Neural progenitor cell (in vitro differentiated cells): ENCODE results near the gene SUMF1.

ENCODE experiments used
- EZH2 ChIP-seq: fragments of 200-600 bp; sonication (generic); IDR thresholded peaks from 2 replicates; pipeline ENCODE4 v1.6.1; 2017; ENCODE audit warnings: antibody characterized with exemption, mild to moderate bottlenecking, moderate library complexity
- EZH2phosphoT487 ChIP-seq: fragments of 200-600 bp; sonication (generic); IDR thresholded peaks from 2 replicates; pipeline ENCODE4 v1.6.1; 2017; ENCODE audit warnings: antibody characterized with exemption
- TF ChIP-seq, protein P1 (sequence below): fragments of 200-600 bp; sonication (generic); IDR thresholded peaks from 2 replicates; pipeline ENCODE4 v1.5.1; 2017; ENCODE audit warnings: antibody characterized with exemption, mild to moderate bottlenecking

DNA sequence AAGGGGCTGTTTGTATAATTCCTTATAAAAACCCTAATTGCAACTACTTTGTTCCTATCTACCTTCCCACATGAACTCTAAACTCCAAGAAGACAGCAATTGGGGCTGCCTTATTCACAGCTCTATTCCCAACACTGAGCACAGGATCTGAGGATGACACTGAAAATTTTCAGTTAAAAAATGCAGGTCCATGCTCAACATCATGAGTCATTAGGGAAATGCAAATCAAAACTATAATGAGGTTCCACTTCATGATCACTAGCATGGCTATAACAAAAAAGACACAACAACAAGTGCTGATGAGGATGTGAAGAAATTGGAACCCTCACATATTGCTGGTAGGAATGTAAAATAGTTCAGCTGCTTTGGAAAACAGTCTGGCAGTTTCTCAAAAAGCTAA, 12.9 kb downstream of the SUMF1 start:
- TF ChIP-seq, protein P1, sequence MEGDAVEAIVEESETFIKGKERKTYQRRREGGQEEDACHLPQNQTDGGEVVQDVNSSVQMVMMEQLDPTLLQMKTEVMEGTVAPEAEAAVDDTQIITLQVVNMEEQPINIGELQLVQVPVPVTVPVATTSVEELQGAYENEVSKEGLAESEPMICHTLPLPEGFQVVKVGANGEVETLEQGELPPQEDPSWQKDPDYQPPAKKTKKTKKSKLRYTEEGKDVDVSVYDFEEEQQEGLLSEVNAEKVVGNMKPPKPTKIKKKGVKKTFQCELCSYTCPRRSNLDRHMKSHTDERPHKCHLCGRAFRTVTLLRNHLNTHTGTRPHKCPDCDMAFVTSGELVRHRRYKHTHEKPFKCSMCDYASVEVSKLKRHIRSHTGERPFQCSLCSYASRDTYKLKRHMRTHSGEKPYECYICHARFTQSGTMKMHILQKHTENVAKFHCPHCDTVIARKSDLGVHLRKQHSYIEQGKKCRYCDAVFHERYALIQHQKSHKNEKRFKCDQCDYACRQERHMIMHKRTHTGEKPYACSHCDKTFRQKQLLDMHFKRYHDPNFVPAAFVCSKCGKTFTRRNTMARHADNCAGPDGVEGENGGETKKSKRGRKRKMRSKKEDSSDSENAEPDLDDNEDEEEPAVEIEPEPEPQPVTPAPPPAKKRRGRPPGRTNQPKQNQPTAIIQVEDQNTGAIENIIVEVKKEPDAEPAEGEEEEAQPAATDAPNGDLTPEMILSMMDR = no peak
- TF ChIP-seq EZH2phosphoT487 (no peak), EZH2 (no peak)
